Stimulated activated CD4-positive, alpha-beta T cell treated with anti-CD3 and anti-CD28 coated beads, Interleukin-1b, Interleukin-23, amount 100 ng/mL, for 4 hours (primary cell): Measurements from ENCODE around the gene GPR173.

Experiments
- DNase-seq, 2 donors: peaks; one replicate each; pipeline ENCODE4 v3.0.0-alpha.2; 2020; ENCODE audit warnings: low read depth in 2 of 2

GPR173 gene

GRCh38 chrX:53071064-53071463 is 22.5 kb downstream of the GPR173 start:
- DNase-seq, result no peak

- peak; percentile 33 to 62 for DNase-seq
These were observed 23.2 kb downstream of the GPR173 start for GRCh38 chrX:53071604-53072417.

- DNase-seq, result no peak
These were observed 24.0 kb downstream of the GPR173 start for GRCh38 chrX:53072418-53073114.

GRCh38 chrX:53073115-53073586 is 24.6 kb downstream of the GPR173 start:
- no peak for DNase-seq

- no peak for DNase-seq
These were observed 26.4 kb downstream of the GPR173 start for GRCh38 chrX:53075011-53075410.

GRCh38 chrX:53076671-53077070 is 28.1 kb downstream of the GPR173 start:
- DNase-seq, result no peak

GRCh38 chrX:53077207-53078197 is 28.9 kb downstream of the GPR173 start:
- no peak for DNase-seq

- DNase-seq, result no peak
These were observed 30.4 kb downstream of the GPR173 start for GRCh38 chrX:53078943-53079342.

- no peak for DNase-seq
These were observed 32.3 kb downstream of the GPR173 start for GRCh38 chrX:53080628-53081580.

- DNase-seq, result peak; percentile 87 to 88
These were observed 33.6 kb downstream of the GPR173 start, which contains the start of gene TSPYL2 for GRCh38 chrX:53081925-53082772. Gene TSPYL2 (plus strand): TSS chrX:53082367. CDS start chrX:53082499, 132 bp downstream.

GRCh38 chrX:53082773-53083616 is 34.4 kb downstream of the GPR173 start:
- no peak for DNase-seq

GRCh38 chrX:53084043-53084570 is 35.5 kb downstream of the GPR173 start:
- no peak for DNase-seq

GRCh38 chrX:53084863-53085262 is 36.3 kb downstream of the GPR173 start:
- DNase-seq, result no peak

GRCh38 chrX:53085661-53086229 is 37.2 kb downstream of the GPR173 start:
- DNase-seq, result no peak

- no peak for DNase-seq
These were observed 37.9 kb downstream of the GPR173 start for GRCh38 chrX:53086464-53086863.

GRCh38 chrX:53087388-53087831 is 38.8 kb downstream of the GPR173 start:
- DNase-seq, result no peak

GRCh38 chrX:53088136-53088974 is 39.8 kb downstream of the GPR173 start:
- peak; percentile 64 to 71 for DNase-seq
